ENCODE measurements around the gene NIPAL3. TPM values are rescaled to one million over a fixed set of nuclear protein-coding genes. Genes with fewer than 3 reads are reported as not detected.

Gene NIPAL3
- total RNA-seq, 1 donor from 2014 or later = 32.5 TPM

DNA sequence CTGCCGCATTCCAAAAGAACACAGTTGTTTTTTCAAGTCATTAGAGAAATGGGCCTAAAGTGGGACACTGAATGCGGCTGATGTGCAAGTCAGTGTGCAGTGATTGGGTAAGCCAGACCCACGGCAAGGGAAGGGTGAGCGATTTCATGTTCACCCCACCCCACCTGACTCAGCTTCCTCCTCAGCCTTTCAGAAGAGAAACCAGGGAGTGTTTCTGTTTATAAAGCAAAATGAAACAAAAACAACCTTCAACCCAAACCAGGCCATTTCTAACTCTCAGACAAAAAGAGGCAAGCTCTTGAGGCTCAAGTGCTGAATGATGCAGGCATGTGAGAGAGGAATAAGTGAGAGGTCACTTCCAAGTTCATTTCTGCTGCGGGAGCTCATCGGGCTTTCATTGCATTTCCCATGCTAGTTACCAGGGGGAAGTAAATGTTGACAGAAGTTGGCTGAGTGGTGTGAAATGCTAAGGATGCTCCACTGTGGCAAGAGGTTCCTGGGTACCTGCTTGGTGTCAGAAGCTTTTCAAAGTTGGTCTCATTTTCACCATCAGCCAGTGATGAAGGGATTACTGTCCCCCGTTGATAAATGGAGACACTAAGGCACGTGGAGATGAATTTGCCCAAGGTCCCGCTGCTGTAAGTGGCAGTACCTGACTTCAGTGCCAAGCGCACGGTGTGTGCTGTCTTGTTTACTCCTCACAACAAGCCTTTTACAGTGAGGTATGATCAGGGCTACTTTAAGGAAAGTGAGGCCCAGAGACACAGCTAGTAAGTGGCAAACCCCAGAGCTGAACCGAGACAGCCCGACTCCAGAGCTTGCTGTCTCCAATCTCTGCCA is 31.1 kb upstream of the NIPAL3 start:
- TF ChIP-seq, protein P1, sequence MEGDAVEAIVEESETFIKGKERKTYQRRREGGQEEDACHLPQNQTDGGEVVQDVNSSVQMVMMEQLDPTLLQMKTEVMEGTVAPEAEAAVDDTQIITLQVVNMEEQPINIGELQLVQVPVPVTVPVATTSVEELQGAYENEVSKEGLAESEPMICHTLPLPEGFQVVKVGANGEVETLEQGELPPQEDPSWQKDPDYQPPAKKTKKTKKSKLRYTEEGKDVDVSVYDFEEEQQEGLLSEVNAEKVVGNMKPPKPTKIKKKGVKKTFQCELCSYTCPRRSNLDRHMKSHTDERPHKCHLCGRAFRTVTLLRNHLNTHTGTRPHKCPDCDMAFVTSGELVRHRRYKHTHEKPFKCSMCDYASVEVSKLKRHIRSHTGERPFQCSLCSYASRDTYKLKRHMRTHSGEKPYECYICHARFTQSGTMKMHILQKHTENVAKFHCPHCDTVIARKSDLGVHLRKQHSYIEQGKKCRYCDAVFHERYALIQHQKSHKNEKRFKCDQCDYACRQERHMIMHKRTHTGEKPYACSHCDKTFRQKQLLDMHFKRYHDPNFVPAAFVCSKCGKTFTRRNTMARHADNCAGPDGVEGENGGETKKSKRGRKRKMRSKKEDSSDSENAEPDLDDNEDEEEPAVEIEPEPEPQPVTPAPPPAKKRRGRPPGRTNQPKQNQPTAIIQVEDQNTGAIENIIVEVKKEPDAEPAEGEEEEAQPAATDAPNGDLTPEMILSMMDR (conservative IDR thresholded peaks at IDR 0.05; ENCODE audit: low read depth, low read length) = no peak
- no peak for DNase-seq (ENCODE audit: low read depth)
- peak overlapping the region; percentile 19 for H3K4me3 ChIP-seq (ENCODE audit: low read depth, low read length)

DNA sequence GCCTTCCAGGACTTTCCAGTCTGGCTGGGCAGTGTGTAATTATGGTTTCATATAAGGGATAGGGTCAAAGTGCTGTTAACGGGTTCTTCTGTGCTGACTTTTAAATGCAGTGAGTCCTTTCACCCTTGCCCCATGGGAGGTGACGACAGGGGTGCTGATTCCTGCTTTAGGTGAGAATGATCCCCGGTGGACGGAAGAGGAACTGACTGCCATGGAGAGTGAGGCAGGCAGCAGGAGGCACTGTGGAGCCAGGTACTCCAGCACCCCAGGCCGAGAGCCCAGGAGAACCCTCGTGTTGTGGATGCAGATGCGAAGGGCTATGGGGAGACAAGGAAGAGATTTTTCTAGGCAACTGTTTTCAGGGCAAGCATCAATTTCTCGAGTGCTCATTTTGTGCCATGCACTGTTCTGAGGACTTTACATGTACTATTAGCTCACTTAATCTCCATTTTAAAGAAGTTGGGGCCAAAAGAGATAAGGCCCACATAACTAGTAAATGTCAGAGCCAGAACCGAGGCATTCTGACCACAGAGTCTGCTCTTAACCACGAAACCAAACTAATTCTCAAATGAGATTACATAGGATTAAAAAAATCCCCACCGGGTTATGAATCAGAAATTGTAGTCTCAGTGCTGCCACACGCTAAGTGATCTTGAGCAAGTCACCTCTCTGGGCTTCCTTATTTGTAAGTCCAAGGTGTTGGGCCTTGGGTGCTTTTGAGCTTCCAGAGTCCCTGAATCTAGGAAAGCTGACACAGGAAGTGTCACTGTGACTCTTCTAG is 30.3 kb upstream of the NIPAL3 start:
- H3K4me3 ChIP-seq (ENCODE audit: low read depth, low read length) = no peak overlapping the region
- TF ChIP-seq, protein P1 (conservative IDR thresholded peaks at IDR 0.05; ENCODE audit: low read depth, low read length) = peak; percentile 75
- no peak for DNase-seq (ENCODE audit: low read depth)

DNA sequence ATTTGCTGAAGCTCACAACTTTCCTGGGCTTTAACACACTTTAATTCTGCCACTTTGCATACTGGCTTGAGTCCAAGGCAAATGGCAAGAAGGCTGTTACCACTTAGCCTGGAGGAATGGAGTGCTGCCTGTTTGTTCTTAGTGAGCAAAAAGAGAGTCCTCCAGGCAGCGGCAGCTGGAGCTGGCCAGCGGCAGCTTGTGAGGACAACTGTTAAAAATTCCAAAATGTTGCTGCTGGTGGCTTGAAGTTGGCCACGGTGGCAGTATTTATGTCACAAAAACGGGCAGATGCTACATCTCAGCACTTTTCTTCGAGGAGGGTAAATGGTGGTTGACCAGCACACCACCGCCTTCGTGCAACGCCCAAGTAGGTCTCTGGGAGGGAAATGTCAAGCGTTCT is 29.4 kb upstream of the NIPAL3 start:
- no peak for DNase-seq (ENCODE audit: low read depth)
- H3K4me3 ChIP-seq (ENCODE audit: low read depth, low read length) = no peak overlapping the region

DNA sequence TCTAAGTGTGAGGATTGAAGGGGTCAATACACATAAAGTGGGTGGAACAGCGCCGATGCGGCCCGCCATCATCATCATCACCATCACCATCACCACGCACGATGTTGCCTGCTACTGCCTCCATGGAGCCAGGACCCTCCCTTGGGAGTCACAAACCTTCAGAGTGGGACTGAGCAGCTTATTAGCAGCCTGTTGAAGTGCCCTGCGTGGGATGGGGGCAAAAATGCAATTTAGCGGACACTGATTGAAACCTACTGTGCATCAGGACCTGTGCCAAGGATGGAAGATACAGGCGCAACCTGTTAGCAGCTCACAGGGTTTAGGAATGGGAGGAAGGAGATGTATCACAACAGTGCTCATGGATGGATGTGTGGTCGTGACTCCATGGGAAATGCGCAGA is 28.7 kb upstream of the NIPAL3 start:
- DNase-seq (ENCODE audit: low read depth) = no peak
- TF ChIP-seq, protein P1 (conservative IDR thresholded peaks at IDR 0.05; ENCODE audit: low read depth, low read length) = no peak
- no peak overlapping the region for H3K4me3 ChIP-seq (ENCODE audit: low read depth, low read length)

More for the DNA sequence above, 29.4 kb upstream of the NIPAL3 start:
- TF ChIP-seq, protein P1 (conservative IDR thresholded peaks at IDR 0.05; ENCODE audit: low read depth, low read length) = no peak

DNA sequence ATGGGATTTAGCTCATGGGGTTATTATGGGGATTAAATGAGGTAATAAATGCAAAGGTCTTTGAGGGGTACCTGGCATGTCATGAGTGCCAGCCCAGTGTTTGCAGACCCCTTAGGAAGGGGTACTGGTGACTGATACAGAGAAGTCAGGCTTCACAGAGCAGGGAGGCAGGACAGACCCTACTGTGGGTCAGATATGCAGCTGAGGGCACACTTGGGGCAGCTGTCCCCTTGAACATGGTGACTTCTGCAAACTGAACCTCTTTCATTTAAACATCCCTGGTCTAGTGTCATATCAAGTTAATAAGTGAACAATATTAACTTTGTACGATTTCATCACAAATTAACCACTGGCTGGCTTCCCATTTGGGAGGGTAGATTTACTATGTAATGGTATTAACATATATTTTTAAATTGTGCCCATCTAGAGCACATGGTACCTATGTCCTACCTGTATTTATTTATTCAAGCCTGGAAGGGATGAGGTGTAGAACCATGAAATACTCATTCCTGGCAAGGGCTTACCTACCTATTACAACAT is 27.9 kb upstream of the NIPAL3 start:
- DNase-seq (ENCODE audit: low read depth) = no peak
- TF ChIP-seq, protein P1 (conservative IDR thresholded peaks at IDR 0.05; ENCODE audit: low read depth, low read length) = no peak
- no peak overlapping the region for H3K4me3 ChIP-seq (ENCODE audit: low read depth, low read length)

DNA sequence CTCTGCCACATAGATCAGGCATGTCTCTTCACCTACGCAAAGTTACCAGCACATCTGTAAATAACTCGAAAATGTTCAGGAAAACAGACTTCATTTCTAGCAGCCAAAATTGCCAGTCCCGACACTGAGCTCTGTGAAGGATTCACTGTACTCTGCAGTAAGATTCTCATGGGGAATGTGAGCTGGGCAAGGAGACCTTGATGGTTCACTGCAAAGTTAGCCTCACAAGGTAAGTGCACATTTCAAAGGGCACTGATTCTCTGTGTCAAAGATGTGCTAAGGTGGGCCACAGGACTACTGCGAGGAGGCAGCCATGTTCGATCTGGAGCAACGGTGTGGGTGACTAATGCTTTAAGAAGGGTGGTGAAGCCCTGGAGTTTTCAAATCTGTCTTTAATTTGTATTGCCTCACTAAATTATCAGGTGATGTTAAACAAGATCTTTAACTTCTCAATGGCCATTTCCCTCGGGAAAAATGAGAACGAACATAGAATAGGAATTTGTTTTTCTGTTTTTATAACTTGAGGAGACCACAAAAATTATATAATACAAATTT is 27.2 kb upstream of the NIPAL3 start:
- TF ChIP-seq, protein P1 (conservative IDR thresholded peaks at IDR 0.05; ENCODE audit: low read depth, low read length) = no peak
- no peak for DNase-seq (ENCODE audit: low read depth)
- H3K4me3 ChIP-seq (ENCODE audit: low read depth, low read length) = no peak overlapping the region
